Activated CD8-positive, alpha-beta memory T cell treated with anti-CD3 and anti-CD28 coated beads for 36 hours (primary cell): ENCODE data around the gene CPEB2. TPM values are rescaled to one million over a fixed set of nuclear protein-coding genes. Genes with fewer than 3 reads are reported as not detected.

Experiments used
- CTCF ChIA-PET: fragments of 350-600 bp; sonication (Branson Sonifier 250); formaldehyde crosslinking; loops from one replicate; lab custom pipeline; 2021; ENCODE audit warnings: antibody characterized with exemption; lab: Charles Lee
- POLR2A ChIA-PET: fragments of 350-600 bp; sonication (Branson Sonifier 250); formaldehyde crosslinking; loops from one replicate; lab custom pipeline; 2021; ENCODE audit warnings: antibody characterized with exemption; lab: Charles Lee
- total RNA-seq, 2 experiments: library from RNA; stranded (reverse); gene quantifications; one replicate each; pipeline ENCODE4 v1.2.3, GENCODE V29; 2021

CPEB2 gene
- total RNA-seq, 2 experiments from 2014 or later, result 7.8 to 8.0 TPM

GRCh38 chr4:15100380-15100779, 98.1 kb downstream of the CPEB2 start:
- POLR2A ChIA-PET, result no interaction called here
- CTCF ChIA-PET, result no interaction called here

GRCh38 chr4:15100994-15101695, 98.9 kb downstream of the CPEB2 start:
- CTCF ChIA-PET, result no interaction called here

GRCh38 chr4:15104825-15105224, 102.5 kb downstream of the CPEB2 start:
- ChIA-PET CTCF (no interaction called here), POLR2A (no interaction called here)

More at GRCh38 chr4:15100994-15101695, 98.9 kb downstream of the CPEB2 start:
- POLR2A ChIA-PET, result no interaction called here

- CTCF ChIA-PET, result no interaction called here
- POLR2A ChIA-PET, result no interaction called here
These were observed 104.1 kb downstream of the CPEB2 start for GRCh38 chr4:15106399-15106798.

GRCh38 chr4:15109600-15109999, 107.3 kb downstream of the CPEB2 start:
- POLR2A ChIA-PET, result no interaction called here
- CTCF ChIA-PET, result no interaction called here

- CTCF ChIA-PET, result no interaction called here
- POLR2A ChIA-PET, result no interaction called here
These were observed 107.9 kb downstream of the CPEB2 start for GRCh38 chr4:15110120-15110571.

GRCh38 chr4:15116509-15117079, 114.3 kb downstream of the CPEB2 start:
- ChIA-PET POLR2A (no interaction called here), CTCF (no interaction called here)

GRCh38 chr4:15117270-15117946, 115.1 kb downstream of the CPEB2 start:
- POLR2A ChIA-PET, result no interaction called here
- CTCF ChIA-PET, result no interaction called here

- POLR2A ChIA-PET, result no interaction called here
- CTCF ChIA-PET, result no interaction called here
These were observed 116.0 kb downstream of the CPEB2 start for GRCh38 chr4:15118292-15118691.
